IPS-15b (cell line): ENCODE data around the gene CTDSPL.
"Not testable (repeated sequence)": the region's sequence is repeated elsewhere in the genome, so short reads cannot be mapped to it uniquely, and the experiment has no call there.

ENCODE experiments used
- H3K27me3 ChIP-seq: one replicate; pipeline ENCODE4 v1.6.1; 2013; ENCODE audit warnings: low read length; ENCODE audit not compliant: control insufficient read depth, insufficient read depth
- H3K36me3 ChIP-seq: one replicate; pipeline ENCODE4 v1.6.1; 2013; ENCODE audit warnings: low read length; ENCODE audit not compliant: control insufficient read depth, insufficient read depth
- H3K4me1 ChIP-seq: one replicate; pipeline ENCODE4 v1.6.1; 2013; ENCODE audit warnings: mild to moderate bottlenecking, low read length; ENCODE audit not compliant: control insufficient read depth, insufficient read depth
- H3K4me3 ChIP-seq: one replicate; pipeline ENCODE4 v1.5.1; 2013; ENCODE audit warnings: low read depth, low read length
- H3K9ac ChIP-seq: one replicate; pipeline ENCODE4 v1.6.1; 2013; ENCODE audit warnings: low read depth, mild to moderate bottlenecking, low read length
- H3K9me3 ChIP-seq: one replicate; pipeline ENCODE4 v1.6.1; 2013; ENCODE audit warnings: mild to moderate bottlenecking, low read length; ENCODE audit not compliant: control insufficient read depth, insufficient read depth

The CTDSPL gene

GRCh38 chr3:38028621-38029361 lies 167.1 kb downstream of the CTDSPL start:
- Histone ChIP-seq H3K9me3 (no peaks in the 10 kb centered on the region), H3K9ac (no peak overlapping the region), H3K36me3 (no peaks in the 10 kb centered on the region), H3K4me1 (peaks cover 5% of the 10 kb centered on the region), H3K27me3 (peaks cover 66% of the 10 kb centered on the region), H3K4me3 (peak overlapping the region; percentile 82)

GRCh38 chr3:38029400-38030125 lies 167.9 kb downstream of the CTDSPL start, which contains the start of gene PLCD1:
TSS of gene PLCD1 (minus strand) at chr3:38029642. CDS start at chr3:38029539, 103 bp downstream.
- Histone ChIP-seq H3K36me3 (no peaks in the 10 kb centered on the region), H3K9me3 (no peaks in the 10 kb centered on the region), H3K27me3 (peaks cover 66% of the 10 kb centered on the region), H3K9ac (peak within 1 kb of the TSS; percentile 47), H3K4me3 (peak within 1 kb of the TSS; percentile 82), H3K4me1 (peaks cover 5% of the 10 kb centered on the region)

DNA sequence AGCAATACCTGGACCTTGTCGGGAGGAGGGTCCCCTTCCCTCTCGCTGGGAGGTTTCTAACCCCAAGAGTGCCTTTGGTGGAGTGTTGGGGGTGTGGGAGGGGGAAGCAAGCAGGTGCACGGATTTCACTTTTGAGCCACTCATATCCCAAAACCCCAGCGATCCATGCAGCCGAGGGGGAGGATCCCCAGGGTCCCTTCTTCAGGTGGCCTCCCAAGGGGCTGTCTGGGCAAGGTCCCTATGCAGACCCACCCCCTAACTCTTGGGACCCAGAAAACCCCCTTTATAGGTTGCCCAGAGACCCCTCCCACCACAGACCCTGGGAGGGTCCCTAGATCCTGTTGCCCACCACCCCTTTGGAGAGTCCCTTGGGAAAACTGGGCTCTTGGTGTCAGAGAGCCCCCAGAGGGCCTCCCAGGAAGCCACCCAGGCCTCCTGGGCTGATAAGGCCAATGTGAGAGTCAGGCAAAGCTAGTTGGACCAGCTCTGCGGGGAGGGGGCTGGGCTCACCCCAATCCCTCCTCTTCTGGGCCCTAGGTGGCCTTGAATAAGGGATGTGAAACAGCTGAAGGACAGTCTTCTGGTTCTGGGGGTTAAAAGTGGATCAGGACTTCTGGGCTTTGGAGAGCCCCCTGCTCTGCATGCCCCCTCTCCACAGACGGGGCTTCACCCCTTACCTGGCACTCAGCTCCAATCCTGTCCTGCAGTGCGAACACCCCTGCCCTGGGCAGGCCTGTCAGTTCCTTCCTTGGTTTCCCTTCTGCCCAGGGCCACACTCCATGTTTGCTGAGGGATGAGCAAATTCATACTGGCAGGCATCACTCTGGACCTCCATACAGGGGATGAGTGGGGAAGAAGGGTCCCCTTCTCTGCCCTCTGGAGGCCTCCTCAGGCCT lies 168.7 kb downstream of the CTDSPL start:
- peak overlapping the region; percentile 73 for H3K4me3 ChIP-seq
- peak overlapping the region; percentile 47 for H3K9ac ChIP-seq
- H3K4me1 ChIP-seq, result peaks cover 5% of the 10 kb centered on the region
- peaks cover 65% of the 10 kb centered on the region for H3K27me3 ChIP-seq
- H3K9me3 ChIP-seq, result no peaks in the 10 kb centered on the region
- H3K36me3 ChIP-seq, result no peaks in the 10 kb centered on the region

GRCh38 chr3:38031022-38031994 lies 169.6 kb downstream of the CTDSPL start:
- H3K9ac ChIP-seq, result no peak overlapping the region
- peaks cover 56% of the 10 kb centered on the region for H3K27me3 ChIP-seq
- no peaks in the 10 kb centered on the region for H3K36me3 ChIP-seq
- no peaks in the 10 kb centered on the region for H3K9me3 ChIP-seq
- H3K4me3 ChIP-seq, result no peak overlapping the region
- H3K4me1 ChIP-seq, result peaks cover 2% of the 10 kb centered on the region

GRCh38 chr3:38032328-38032865 lies 170.7 kb downstream of the CTDSPL start:
- peaks cover 45% of the 10 kb centered on the region for H3K27me3 ChIP-seq
- H3K9ac ChIP-seq, result no peak overlapping the region
- no peaks in the 10 kb centered on the region for H3K36me3 ChIP-seq

GRCh38 chr3:38033586-38033985 lies 171.9 kb downstream of the CTDSPL start:
- not testable (repeated sequence) for H3K36me3 ChIP-seq, H3K9ac ChIP-seq, H3K4me3 ChIP-seq, H3K4me1 ChIP-seq, H3K9me3 ChIP-seq
- peaks cover 38% of the 10 kb centered on the region for H3K27me3 ChIP-seq

More at GRCh38 chr3:38032328-38032865, 170.7 kb downstream of the CTDSPL start:
- no peak overlapping the region for H3K4me3 ChIP-seq
- no peaks in the 10 kb centered on the region for H3K9me3 ChIP-seq
- H3K4me1 ChIP-seq, result peaks cover 5% of the 10 kb centered on the region
